Measurements from ENCODE around the gene NUSAP1. TPM values are rescaled to one million over a fixed set of nuclear protein-coding genes. Genes with fewer than 3 reads are reported as not detected.

The NUSAP1 gene
- total RNA-seq, 2 experiments from 2014 or later, result 293 to 411 TPM

GRCh38 chr15:41347236-41347635 lies 14.6 kb downstream of the NUSAP1 start:
- no peaks in the 10 kb centered on the region for H3K4me1 ChIP-seq (ENCODE audit: insufficient read depth, low read length, poor library complexity, severe bottlenecking)
- no peaks in the 10 kb centered on the region for H3K9me3 ChIP-seq (ENCODE audit: low read length)
- H3K27ac ChIP-seq (ENCODE audit: low read depth, low read length, poor library complexity, severe bottlenecking), result no peak overlapping the region
- peaks cover 25% of the 10 kb centered on the region for H3K79me2 ChIP-seq (ENCODE audit: insufficient read depth, low read depth, low read length)
- BruUV-seq (replicated peaks), result no TSS peak
- no peak overlapping the region for H2AFZ ChIP-seq (ENCODE audit: low read length)
- intact Hi-C loops (cut with micrococcal nuclease; ENCODE audit: unreplicated experiment), result no loop called here
- ChIA-PET CTCF (ENCODE audit: unreplicated experiment) (no interaction called here), POLR2A (interaction anchor here (0.7 kb wide), 1 partner anchor 128 kb away, joined by 3 read pairs; no protein-coding TSS in a partner anchor)
- H3K9me2 ChIP-seq (ENCODE audit: insufficient read depth, low read length), result no peaks in the 10 kb centered on the region
- no peak overlapping the region for H3K4me2 ChIP-seq (ENCODE audit: low read length)
- no peaks in the 10 kb centered on the region for H4K20me1 ChIP-seq (ENCODE audit: insufficient read depth, low read length)
- peaks cover 100% of the 10 kb centered on the region for H3K36me3 ChIP-seq (ENCODE audit: insufficient read depth, low read length)
- no peak overlapping the region for H3K4me3 ChIP-seq (ENCODE audit: low read depth, low read length, poor library complexity, severe bottlenecking)
- no peak for DNase-seq (ENCODE audit: low spot score)
- TF ChIP-seq CTCF (conservative IDR thresholded peaks at IDR 0.05; ENCODE audit: low read length) (no peak), EZH2phosphoT487 (IDR thresholded peaks at IDR 0.05; ENCODE audit: borderline replicate concordance, low read depth, low read length) (no peak)

GRCh38 chr15:41350057-41350717 lies 17.5 kb downstream of the NUSAP1 start:
- Histone ChIP-seq H3K4me2 (ENCODE audit: low read length) (no peak overlapping the region), H3K9me2 (ENCODE audit: insufficient read depth, low read length) (no peaks in the 10 kb centered on the region), H3K27ac (ENCODE audit: low read depth, low read length, poor library complexity, severe bottlenecking) (no peak overlapping the region), H3K36me3 (ENCODE audit: insufficient read depth, low read length) (peaks cover 94% of the 10 kb centered on the region), H2AFZ (ENCODE audit: low read length) (no peak overlapping the region), H3K4me1 (ENCODE audit: insufficient read depth, low read length, poor library complexity, severe bottlenecking) (no peaks in the 10 kb centered on the region), H3K79me2 (ENCODE audit: insufficient read depth, low read depth, low read length) (peaks cover 14% of the 10 kb centered on the region), H3K4me3 (ENCODE audit: low read depth, low read length, poor library complexity, severe bottlenecking) (no peak overlapping the region), H4K20me1 (ENCODE audit: insufficient read depth, low read length) (no peaks in the 10 kb centered on the region), H3K9me3 (ENCODE audit: low read length) (no peaks in the 10 kb centered on the region)
- no TSS peak for BruUV-seq (replicated peaks)
- TF ChIP-seq EZH2phosphoT487 (IDR thresholded peaks at IDR 0.05; ENCODE audit: borderline replicate concordance, low read depth, low read length), result no peak
- no peak for TF ChIP-seq CTCF (conservative IDR thresholded peaks at IDR 0.05; ENCODE audit: low read length)
- DNase-seq (ENCODE audit: low spot score), result no peak
- CTCF ChIA-PET (ENCODE audit: unreplicated experiment), result no interaction called here
- POLR2A ChIA-PET, result no interaction called here
- intact Hi-C loops (cut with micrococcal nuclease; ENCODE audit: unreplicated experiment), result loop anchor here (10.0 kb wide), 1 partner anchor 255 kb away; no protein-coding TSS in a partner anchor

GRCh38 chr15:41354371-41354770 lies 21.7 kb downstream of the NUSAP1 start:
- no peak overlapping the region for H3K4me3 ChIP-seq (ENCODE audit: low read depth, low read length, poor library complexity, severe bottlenecking)
- no peak for TF ChIP-seq CTCF (conservative IDR thresholded peaks at IDR 0.05; ENCODE audit: low read length)
- TF ChIP-seq EZH2phosphoT487 (IDR thresholded peaks at IDR 0.05; ENCODE audit: borderline replicate concordance, low read depth, low read length), result no peak
- H3K27ac ChIP-seq (ENCODE audit: low read depth, low read length, poor library complexity, severe bottlenecking), result no peak overlapping the region
- no peaks in the 10 kb centered on the region for H3K9me3 ChIP-seq (ENCODE audit: low read length)
- ChIA-PET CTCF (ENCODE audit: unreplicated experiment) (no interaction called here), POLR2A (interaction anchor here (1.1 kb wide), 1 partner anchor 8 kb away, joined by 3 read pairs; no protein-coding TSS in a partner anchor)
- no peak overlapping the region for H2AFZ ChIP-seq (ENCODE audit: low read length)
- no peaks in the 10 kb centered on the region for H3K4me1 ChIP-seq (ENCODE audit: insufficient read depth, low read length, poor library complexity, severe bottlenecking)
- no peaks in the 10 kb centered on the region for H3K79me2 ChIP-seq (ENCODE audit: insufficient read depth, low read depth, low read length)
- no peaks in the 10 kb centered on the region for H4K20me1 ChIP-seq (ENCODE audit: insufficient read depth, low read length)
- intact Hi-C loops (cut with micrococcal nuclease; ENCODE audit: unreplicated experiment), result loop anchor here (10.0 kb wide), 1 partner anchor 260 kb away; no protein-coding TSS in a partner anchor
- BruUV-seq (replicated peaks), result no TSS peak
- DNase-seq (ENCODE audit: low spot score), result no peak
- no peaks in the 10 kb centered on the region for H3K9me2 ChIP-seq (ENCODE audit: insufficient read depth, low read length)
- peaks cover 94% of the 10 kb centered on the region for H3K36me3 ChIP-seq (ENCODE audit: insufficient read depth, low read length)
- no peak overlapping the region for H3K4me2 ChIP-seq (ENCODE audit: low read length)

Data from OCI-LY7 (cell line).